Endometrial microvascular endothelial cells (primary cell): ENCODE measurements around the gene LRRC3C. TPM values are rescaled to one million over a fixed set of nuclear protein-coding genes. Genes with fewer than 3 reads are reported as not detected.

ENCODE experiments used
- total RNA-seq: library from RNA; depleted of rRNA; stranded (reverse); fragments of >200 nt; gene quantifications from one replicate; pipeline ENCODE4 v1.2.3, GENCODE V29; 2015; ENCODE audit errors: inconsistent ontology term

The LRRC3C gene
- total RNA-seq, 1 donor from 2014 or later, result not detected

Other genes starting within 250 kb of the LRRC3C start
- 7.4 TPM for gene PGAP3, start 239.7 kb upstream of the LRRC3C start, total RNA-seq
- gene ERBB2, start 227.7 kb upstream of the LRRC3C start, total RNA-seq, result 35.4 TPM
- 80.7 TPM for gene MIEN1, start 197.2 kb upstream of the LRRC3C start, total RNA-seq
- not detected for gene GRB7, start 189.8 kb upstream of the LRRC3C start, total RNA-seq
- gene IKZF3, start 63.4 kb upstream of the LRRC3C start, total RNA-seq, result not detected
- not detected for gene ZPBP2, start 59.5 kb upstream of the LRRC3C start, total RNA-seq
- gene GSDMB, start 9.1 kb upstream of the LRRC3C start, total RNA-seq, result 0.19 TPM
- 13.8 TPM for gene ORMDL3, start 131 bp upstream of the LRRC3C start, total RNA-seq
- gene GSDMA, start 35.3 kb downstream of the LRRC3C start, total RNA-seq, result not detected
- 212 TPM for gene PSMD3, start 53.1 kb downstream of the LRRC3C start, total RNA-seq
- 25.4 TPM for gene CSF3, start 87.7 kb downstream of the LRRC3C start, total RNA-seq
- 135 TPM for gene MED24, start 126.7 kb downstream of the LRRC3C start, total RNA-seq
- gene THRA, start 135.2 kb downstream of the LRRC3C start, total RNA-seq, result 17.8 TPM
- gene NR1D1, start 172.9 kb downstream of the LRRC3C start, total RNA-seq, result 2.2 TPM
- gene MSL1, start 194.2 kb downstream of the LRRC3C start, total RNA-seq, result 78.9 TPM
- 48.9 TPM for gene CASC3, start 212.8 kb downstream of the LRRC3C start, total RNA-seq
- 2.6 TPM for gene RAPGEFL1, start 249.7 kb downstream of the LRRC3C start, total RNA-seq